Adrenal gland (tissue), 5 donors: ENCODE measurements around the gene UBQLN1.

Experiments used
- POLR2A ChIP-seq, 2 donors: fragments of 450-650 bp; IDR thresholded peaks; one replicate each; pipeline ENCODE4 v1.6.1; 2017; ENCODE audit warnings: antibody characterized with exemption in 2 of 2, mild to moderate bottlenecking in 2 of 2, moderate library complexity in 1 of 2
- TF ChIP-seq, protein P1 (sequence below), 6 experiments: fragments of 450-650 bp in 4 of 6; fragments of 200-600 bp in 2 of 6; sonication (generic) in 1 of 6; IDR thresholded peaks; 1 replicate in 5 of 6; 2 replicates in 1 of 6; pipeline versions ENCODE4 v1.5.1 to v1.8.0; 2016 to 2021; ENCODE audit warnings: antibody characterized with exemption in 6 of 6, mild to moderate bottlenecking in 2 of 6, moderate library complexity in 1 of 6
- donor health status: DM: no; HTN: no; CAD: no.

DNA sequence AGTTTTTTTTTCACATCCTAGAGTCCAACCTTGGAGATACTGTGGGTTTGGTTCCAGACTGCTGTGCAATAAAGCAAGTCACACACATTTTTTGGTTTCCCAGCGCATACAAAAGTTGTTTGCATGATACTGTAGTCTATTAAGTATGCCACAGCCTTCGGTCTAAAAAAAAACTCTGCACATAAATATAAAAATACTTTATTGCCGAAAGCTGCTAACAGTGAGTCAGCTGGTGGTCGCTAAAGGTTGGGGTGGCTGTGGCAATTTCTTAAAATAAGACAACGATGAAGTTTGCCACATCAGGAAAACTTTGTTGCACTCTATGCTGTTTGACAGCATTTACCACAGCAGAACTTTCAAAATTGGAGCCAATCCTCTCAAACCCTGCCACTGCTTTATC, 37.4 kb downstream of the UBQLN1 start:
- TF ChIP-seq, protein P1, sequence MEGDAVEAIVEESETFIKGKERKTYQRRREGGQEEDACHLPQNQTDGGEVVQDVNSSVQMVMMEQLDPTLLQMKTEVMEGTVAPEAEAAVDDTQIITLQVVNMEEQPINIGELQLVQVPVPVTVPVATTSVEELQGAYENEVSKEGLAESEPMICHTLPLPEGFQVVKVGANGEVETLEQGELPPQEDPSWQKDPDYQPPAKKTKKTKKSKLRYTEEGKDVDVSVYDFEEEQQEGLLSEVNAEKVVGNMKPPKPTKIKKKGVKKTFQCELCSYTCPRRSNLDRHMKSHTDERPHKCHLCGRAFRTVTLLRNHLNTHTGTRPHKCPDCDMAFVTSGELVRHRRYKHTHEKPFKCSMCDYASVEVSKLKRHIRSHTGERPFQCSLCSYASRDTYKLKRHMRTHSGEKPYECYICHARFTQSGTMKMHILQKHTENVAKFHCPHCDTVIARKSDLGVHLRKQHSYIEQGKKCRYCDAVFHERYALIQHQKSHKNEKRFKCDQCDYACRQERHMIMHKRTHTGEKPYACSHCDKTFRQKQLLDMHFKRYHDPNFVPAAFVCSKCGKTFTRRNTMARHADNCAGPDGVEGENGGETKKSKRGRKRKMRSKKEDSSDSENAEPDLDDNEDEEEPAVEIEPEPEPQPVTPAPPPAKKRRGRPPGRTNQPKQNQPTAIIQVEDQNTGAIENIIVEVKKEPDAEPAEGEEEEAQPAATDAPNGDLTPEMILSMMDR (IDR thresholded peaks at IDR 0.05): no peak
- TF ChIP-seq POLR2A (IDR thresholded peaks at IDR 0.05): no peak
